ENCODE results near the gene TBCD.
"Not testable (repeated sequence)": the region's sequence is repeated elsewhere in the genome, so short reads cannot be mapped to it uniquely, and the experiment has no call there.

DNA sequence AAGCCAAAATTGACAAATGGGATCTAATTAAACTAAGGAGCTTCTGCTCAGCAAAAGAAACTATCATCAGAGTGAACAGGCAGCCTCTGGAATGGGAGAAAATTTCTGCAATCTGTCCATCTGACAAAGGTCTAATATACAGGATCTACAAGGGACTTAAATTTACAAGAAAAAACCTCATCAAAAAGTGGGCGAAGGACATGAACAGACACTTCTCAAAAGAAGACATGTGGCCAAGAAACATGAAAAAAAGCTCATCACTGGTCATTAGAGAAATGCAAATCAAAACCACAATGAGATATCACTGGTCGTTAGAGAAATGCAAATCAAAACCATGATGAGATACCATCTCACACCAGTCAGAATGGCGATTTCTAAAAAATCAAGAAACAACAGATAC is 203.2 kb downstream of the TBCD start:
- TF ChIP-seq, protein P1, sequence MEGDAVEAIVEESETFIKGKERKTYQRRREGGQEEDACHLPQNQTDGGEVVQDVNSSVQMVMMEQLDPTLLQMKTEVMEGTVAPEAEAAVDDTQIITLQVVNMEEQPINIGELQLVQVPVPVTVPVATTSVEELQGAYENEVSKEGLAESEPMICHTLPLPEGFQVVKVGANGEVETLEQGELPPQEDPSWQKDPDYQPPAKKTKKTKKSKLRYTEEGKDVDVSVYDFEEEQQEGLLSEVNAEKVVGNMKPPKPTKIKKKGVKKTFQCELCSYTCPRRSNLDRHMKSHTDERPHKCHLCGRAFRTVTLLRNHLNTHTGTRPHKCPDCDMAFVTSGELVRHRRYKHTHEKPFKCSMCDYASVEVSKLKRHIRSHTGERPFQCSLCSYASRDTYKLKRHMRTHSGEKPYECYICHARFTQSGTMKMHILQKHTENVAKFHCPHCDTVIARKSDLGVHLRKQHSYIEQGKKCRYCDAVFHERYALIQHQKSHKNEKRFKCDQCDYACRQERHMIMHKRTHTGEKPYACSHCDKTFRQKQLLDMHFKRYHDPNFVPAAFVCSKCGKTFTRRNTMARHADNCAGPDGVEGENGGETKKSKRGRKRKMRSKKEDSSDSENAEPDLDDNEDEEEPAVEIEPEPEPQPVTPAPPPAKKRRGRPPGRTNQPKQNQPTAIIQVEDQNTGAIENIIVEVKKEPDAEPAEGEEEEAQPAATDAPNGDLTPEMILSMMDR (conservative IDR thresholded peaks at IDR 0.05; ENCODE audit: low read depth, low read length) = not testable (repeated sequence)
- TF ChIP-seq EZH2 (IDR thresholded peaks at IDR 0.05; ENCODE audit: low read length, unreplicated experiment); EZH2phosphoT487 (IDR thresholded peaks at IDR 0.05; ENCODE audit: borderline replicate concordance, low read length): not testable (repeated sequence)
